Measurements from ENCODE around the gene TPI1. TPM values are rescaled to one million over a fixed set of nuclear protein-coding genes. Genes with fewer than 3 reads are reported as not detected.

TPI1 gene
- total RNA-seq, 1 experiment from 2014 or later, result 1,177 TPM

DNA sequence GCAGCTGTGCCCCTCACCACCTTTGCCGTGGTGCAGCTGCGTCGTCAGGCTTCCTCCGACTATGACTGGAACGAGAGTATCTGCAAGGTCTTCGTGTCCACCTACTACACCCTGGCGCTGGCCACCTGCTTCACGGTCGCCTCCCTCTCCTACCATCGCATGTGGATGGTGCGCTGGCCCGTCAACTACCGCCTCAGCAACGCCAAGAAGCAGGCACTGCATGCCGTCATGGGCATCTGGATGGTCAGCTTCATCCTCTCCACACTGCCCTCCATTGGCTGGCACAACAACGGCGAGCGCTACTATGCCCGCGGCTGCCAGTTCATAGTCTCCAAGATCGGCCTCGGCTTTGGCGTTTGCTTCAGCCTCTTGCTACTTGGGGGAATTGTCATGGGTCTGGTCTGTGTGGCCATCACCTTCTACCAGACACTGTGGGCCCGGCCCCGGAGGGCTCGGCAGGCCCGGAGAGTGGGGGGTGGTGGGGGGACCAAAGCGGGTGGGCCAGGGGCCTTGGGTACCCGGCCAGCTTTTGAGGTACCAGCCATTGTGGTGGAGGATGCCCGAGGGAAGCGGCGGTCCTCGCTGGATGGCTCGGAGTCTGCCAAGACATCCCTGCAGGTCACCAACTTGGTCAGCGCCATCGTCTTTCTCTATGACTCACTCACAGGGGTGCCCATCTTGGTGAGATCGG, 43.1 kb upstream of the TPI1 start:
- no peak overlapping the region for H4K8ac ChIP-seq (replicated peaks; ENCODE audit: insufficient read length, low read depth, low read length)
- H3K23me2 ChIP-seq (ENCODE audit: insufficient read length, low read depth, low read length, poor library complexity, severe bottlenecking), result peaks cover 16% of the 10 kb centered on the region
- WGBS (ENCODE audit: extremely low coverage, insufficient read length, low lambda C conversion rate), result no CpG with 5 or more reads among the region's 37 CpGs
- H3K56ac ChIP-seq (ENCODE audit: insufficient read length, low read depth, low read length), result no peak overlapping the region
- H2AFZ ChIP-seq (ENCODE audit: low read length), result no peak overlapping the region
- Mint-ChIP-seq H3K27me3 (ENCODE audit: low read depth) (peaks cover 53% of the 10 kb centered on the region), H3K4me1 (peaks cover 58 to 72% of the 10 kb centered on the region in 2 experiments), H3K9me3 (no peaks in the 10 kb centered on the region), H3K4me3 (peak overlapping the region in 1 of 2 experiments; percentile 62; a peak in 2 of 5 replicates), H3K36me3 (ENCODE audit: insufficient read depth in 1 of 3, low read depth in 3 of 3) (peaks cover 10 to 15% (median 12%) of the 10 kb centered on the region in 3 experiments; a peak in 6 of 7 replicates), H3K27ac (no peak overlapping the region)
- no peak overlapping the region for H3K27ac ChIP-seq (ENCODE audit: insufficient read length, low read depth, low read length)
- no peak overlapping the region for H3K23ac ChIP-seq (ENCODE audit: insufficient read length, low read depth, low read length)
- H2BK12ac ChIP-seq (ENCODE audit: insufficient read length, low read depth, low read length), result no peak overlapping the region
- H3K14ac ChIP-seq (ENCODE audit: insufficient read depth, low read length), result no peak overlapping the region
- peaks cover 3% of the 10 kb centered on the region; the same call in 1 of the 2 replicates for H3K4me1 ChIP-seq (ENCODE audit: insufficient read depth, low read length)
- no peaks in the 10 kb centered on the region for H3K9me3 ChIP-seq (ENCODE audit: control insufficient read depth, low read depth, low read length)
- no peaks in the 10 kb centered on the region for H3K79me2 ChIP-seq (ENCODE audit: insufficient read depth, low read length)
- no peak overlapping the region for H4K5ac ChIP-seq (ENCODE audit: insufficient read length, low read depth, low read length)
- H3T11ph ChIP-seq (ENCODE audit: low read length), result no peak overlapping the region
- H2BK20ac ChIP-seq (ENCODE audit: low read depth, low read length, poor library complexity, severe bottlenecking), result no peak overlapping the region
- no peak overlapping the region for H3K4ac ChIP-seq (ENCODE audit: low read depth, low read length)
- H2AK5ac ChIP-seq (ENCODE audit: insufficient read length, low read length), result no peak overlapping the region
- H3K27me3 ChIP-seq (ENCODE audit: insufficient read depth, low read length), result peaks cover 4% of the 10 kb centered on the region; the same call in 1 of the 2 replicates
- H2BK5ac ChIP-seq (ENCODE audit: insufficient read length, low read length), result no peak overlapping the region
- H2BK15ac ChIP-seq (ENCODE audit: low read depth, low read length), result no peak overlapping the region
- H2BK120ac ChIP-seq (ENCODE audit: low read depth, low read length, poor library complexity, severe bottlenecking), result no peak overlapping the region
- H3K4me2 ChIP-seq (ENCODE audit: insufficient read depth, insufficient read length, low read length), result no peak overlapping the region
- TF ChIP-seq, protein P1, sequence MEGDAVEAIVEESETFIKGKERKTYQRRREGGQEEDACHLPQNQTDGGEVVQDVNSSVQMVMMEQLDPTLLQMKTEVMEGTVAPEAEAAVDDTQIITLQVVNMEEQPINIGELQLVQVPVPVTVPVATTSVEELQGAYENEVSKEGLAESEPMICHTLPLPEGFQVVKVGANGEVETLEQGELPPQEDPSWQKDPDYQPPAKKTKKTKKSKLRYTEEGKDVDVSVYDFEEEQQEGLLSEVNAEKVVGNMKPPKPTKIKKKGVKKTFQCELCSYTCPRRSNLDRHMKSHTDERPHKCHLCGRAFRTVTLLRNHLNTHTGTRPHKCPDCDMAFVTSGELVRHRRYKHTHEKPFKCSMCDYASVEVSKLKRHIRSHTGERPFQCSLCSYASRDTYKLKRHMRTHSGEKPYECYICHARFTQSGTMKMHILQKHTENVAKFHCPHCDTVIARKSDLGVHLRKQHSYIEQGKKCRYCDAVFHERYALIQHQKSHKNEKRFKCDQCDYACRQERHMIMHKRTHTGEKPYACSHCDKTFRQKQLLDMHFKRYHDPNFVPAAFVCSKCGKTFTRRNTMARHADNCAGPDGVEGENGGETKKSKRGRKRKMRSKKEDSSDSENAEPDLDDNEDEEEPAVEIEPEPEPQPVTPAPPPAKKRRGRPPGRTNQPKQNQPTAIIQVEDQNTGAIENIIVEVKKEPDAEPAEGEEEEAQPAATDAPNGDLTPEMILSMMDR (conservative IDR thresholded peaks at IDR 0.05), result no peak
- no peaks in the 10 kb centered on the region for H3K79me1 ChIP-seq (ENCODE audit: insufficient read depth, low read depth, low read length, poor library complexity, severe bottlenecking)
- no peak overlapping the region for H3K9ac ChIP-seq (ENCODE audit: extremely low read depth, insufficient read length, low read length)
- DNase-seq, result no peak
- peaks cover 4% of the 10 kb centered on the region for H4K20me1 ChIP-seq (ENCODE audit: control insufficient read depth, insufficient read depth, insufficient read length)
- H4K91ac ChIP-seq (ENCODE audit: insufficient read length, low read depth, low read length), result no peak overlapping the region
- no peak overlapping the region for H3K18ac ChIP-seq (ENCODE audit: insufficient read length, low read depth, low read length)
